NOMO-1 treated with DMSO at 0.1 percent for 48 hours (cell line): Measurements from ENCODE around the gene PANK4.

Experiments used
- DNase-seq: peaks from one replicate; lab custom pipeline; 2025; ENCODE audit not compliant: unreplicated experiment; lab: John Stamatoyannopoulos, UW

The PANK4 gene

GRCh38 chr1:2480236-2480985 lies 46.0 kb downstream of the PANK4 start:
- DNase-seq: no peak

- no peak for DNase-seq
Observed at GRCh38 chr1:2479618-2480017, 46.8 kb downstream of the PANK4 start.

- no peak for DNase-seq
Observed at GRCh38 chr1:2479186-2479585, 47.2 kb downstream of the PANK4 start.

GRCh38 chr1:2477791-2478499 lies 48.5 kb downstream of the PANK4 start:
- no peak for DNase-seq

- no peak for DNase-seq
Observed at GRCh38 chr1:2477309-2477708, 49.1 kb downstream of the PANK4 start.

- DNase-seq: no peak
Observed at GRCh38 chr1:2476061-2476999, 50.1 kb downstream of the PANK4 start, which contains the start of gene PLCH2. Gene PLCH2 (plus strand): TSS chr1:2476289. CDS start chr1:2476589, 300 bp downstream.

GRCh38 chr1:2475571-2475970 lies 50.8 kb downstream of the PANK4 start:
- DNase-seq: no peak

GRCh38 chr1:2474933-2475371 lies 51.4 kb downstream of the PANK4 start:
- DNase-seq: no peak

- DNase-seq: no peak
Observed at GRCh38 chr1:2474104-2474844, 52.1 kb downstream of the PANK4 start.

GRCh38 chr1:2473198-2473597 lies 53.2 kb downstream of the PANK4 start:
- DNase-seq: no peak

GRCh38 chr1:2472561-2473177 lies 53.7 kb downstream of the PANK4 start:
- DNase-seq: no peak

- DNase-seq: no peak
Observed at GRCh38 chr1:2472109-2472508, 54.3 kb downstream of the PANK4 start.

GRCh38 chr1:2471587-2472001 lies 54.8 kb downstream of the PANK4 start:
- DNase-seq: no peak

GRCh38 chr1:2471159-2471471 lies 55.3 kb downstream of the PANK4 start:
- no peak for DNase-seq

- DNase-seq: no peak
Observed at GRCh38 chr1:2470290-2471158, 55.9 kb downstream of the PANK4 start.

- no peak for DNase-seq
Observed at GRCh38 chr1:2469103-2469940, 57.1 kb downstream of the PANK4 start.

GRCh38 chr1:2468540-2468939 lies 57.9 kb downstream of the PANK4 start:
- no peak for DNase-seq

- DNase-seq: peak; percentile 6
Observed at GRCh38 chr1:2468041-2468472, 58.3 kb downstream of the PANK4 start.
